ENCODE data around the gene SORCS2. TPM values are rescaled to one million over a fixed set of nuclear protein-coding genes. Genes with fewer than 3 reads are reported as not detected.
A peak's percentile ranks its signal among the peaks of the same experiment; 100 is the strongest.

The SORCS2 gene
- total RNA-seq, 2 donors from 2014 or later, result 0.25 TPM; not detected in 1

- Mint-ChIP-seq H3K27ac (no peak overlapping the region), H3K36me3 (no peaks in the 10 kb centered on the region), H3K9me3 (no peaks in the 10 kb centered on the region)
- DNase-seq (ENCODE audit: low spot score in 2 of 2), result no peak
- ATAC-seq, result no peak
These were observed 108.9 kb downstream of the SORCS2 start for GRCh38 chr4:7301126-7301785.

GRCh38 chr4:7301846-7302630 lies 109.7 kb downstream of the SORCS2 start:
- no peak for ATAC-seq
- H3K27ac Mint-ChIP-seq, result no peak overlapping the region

GRCh38 chr4:7302781-7303404 lies 110.6 kb downstream of the SORCS2 start:
- Mint-ChIP-seq H3K9me3 (no peaks in the 10 kb centered on the region), H3K27ac (no peak overlapping the region), H3K36me3 (no peaks in the 10 kb centered on the region)
- no peak for DNase-seq (ENCODE audit: low spot score in 2 of 2)
- ATAC-seq, result no peak

More at GRCh38 chr4:7301846-7302630, 109.7 kb downstream of the SORCS2 start:
- H3K36me3 Mint-ChIP-seq, result no peaks in the 10 kb centered on the region
- DNase-seq (ENCODE audit: low spot score in 2 of 2), result no peak
- H3K9me3 Mint-ChIP-seq, result no peaks in the 10 kb centered on the region

GRCh38 chr4:7303561-7303960 lies 111.2 kb downstream of the SORCS2 start:
- H3K27ac Mint-ChIP-seq, result peak overlapping the region in 1 of 2 donors; percentile 24

GRCh38 chr4:7304436-7304835 lies 112.1 kb downstream of the SORCS2 start:
- Mint-ChIP-seq H3K27ac (no peak overlapping the region), H3K36me3 (no peaks in the 10 kb centered on the region), H3K9me3 (no peaks in the 10 kb centered on the region)
- DNase-seq (ENCODE audit: low spot score in 2 of 2) (no peak), ATAC-seq (no peak)

More at GRCh38 chr4:7303561-7303960, 111.2 kb downstream of the SORCS2 start:
- no peak for DNase-seq (ENCODE audit: low spot score in 2 of 2)
- Mint-ChIP-seq H3K9me3 (no peaks in the 10 kb centered on the region), H3K36me3 (no peaks in the 10 kb centered on the region)
- no peak for ATAC-seq

GRCh38 chr4:7306021-7306965 lies 114.0 kb downstream of the SORCS2 start:
- Mint-ChIP-seq H3K9me3 (no peaks in the 10 kb centered on the region), H3K36me3 (no peaks in the 10 kb centered on the region), H3K27ac (no peak overlapping the region)
- DNase-seq (ENCODE audit: low spot score in 2 of 2), result no peak
- no peak for ATAC-seq

GRCh38 chr4:7306986-7307385 lies 114.6 kb downstream of the SORCS2 start:
- no peak overlapping the region for H3K27ac Mint-ChIP-seq
- no peak for ATAC-seq
- DNase-seq (ENCODE audit: low spot score in 2 of 2), result no peak
- H3K9me3 Mint-ChIP-seq, result no peaks in the 10 kb centered on the region
- H3K36me3 Mint-ChIP-seq, result no peaks in the 10 kb centered on the region

- ATAC-seq (no peak), DNase-seq (ENCODE audit: low spot score in 2 of 2) (no peak)
- H3K27ac Mint-ChIP-seq, result no peak overlapping the region
- no peaks in the 10 kb centered on the region for H3K36me3 Mint-ChIP-seq
- H3K9me3 Mint-ChIP-seq, result no peaks in the 10 kb centered on the region
These were observed 115.2 kb downstream of the SORCS2 start for GRCh38 chr4:7307394-7308099.

GRCh38 chr4:7309181-7309580 lies 116.8 kb downstream of the SORCS2 start:
- Mint-ChIP-seq H3K36me3 (no peaks in the 10 kb centered on the region), H3K27ac (no peak overlapping the region), H3K9me3 (no peaks in the 10 kb centered on the region)
- ATAC-seq (no peak), DNase-seq (ENCODE audit: low spot score in 2 of 2) (no peak)

GRCh38 chr4:7309636-7310390 lies 117.5 kb downstream of the SORCS2 start:
- no peaks in the 10 kb centered on the region for H3K9me3 Mint-ChIP-seq
- ATAC-seq (no peak), DNase-seq (ENCODE audit: low spot score in 2 of 2) (no peak)
- H3K27ac Mint-ChIP-seq, result no peak overlapping the region
- H3K36me3 Mint-ChIP-seq, result no peaks in the 10 kb centered on the region

- DNase-seq (ENCODE audit: low spot score in 2 of 2) (no peak), ATAC-seq (no peak)
- Mint-ChIP-seq H3K9me3 (no peaks in the 10 kb centered on the region), H3K27ac (no peak overlapping the region), H3K36me3 (no peaks in the 10 kb centered on the region)
These were observed 118.1 kb downstream of the SORCS2 start for GRCh38 chr4:7310451-7310850.

- no peak for DNase-seq (ENCODE audit: low spot score in 2 of 2)
- ATAC-seq, result no peak
- Mint-ChIP-seq H3K27ac (no peak overlapping the region), H3K9me3 (peaks cover 0 to 5% of the 10 kb centered on the region in 2 donors), H3K36me3 (no peaks in the 10 kb centered on the region)
These were observed 118.9 kb downstream of the SORCS2 start for GRCh38 chr4:7311205-7311604.

GRCh38 chr4:7312691-7313090 lies 120.4 kb downstream of the SORCS2 start:
- Mint-ChIP-seq H3K27ac (no peak overlapping the region), H3K36me3 (no peaks in the 10 kb centered on the region), H3K9me3 (peaks cover 0 to 5% of the 10 kb centered on the region in 2 donors)
- no peak for DNase-seq (ENCODE audit: low spot score in 2 of 2)
- ATAC-seq, result no peak

GRCh38 chr4:7313347-7313811 lies 121.0 kb downstream of the SORCS2 start:
- Mint-ChIP-seq H3K9me3 (peaks cover 0 to 5% of the 10 kb centered on the region in 2 donors), H3K36me3 (no peaks in the 10 kb centered on the region), H3K27ac (no peak overlapping the region)
- no peak for ATAC-seq
- DNase-seq (ENCODE audit: low spot score in 2 of 2), result no peak

GRCh38 chr4:7313991-7314390 lies 121.7 kb downstream of the SORCS2 start:
- ATAC-seq (no peak), DNase-seq (ENCODE audit: low spot score in 2 of 2) (no peak)
- Mint-ChIP-seq H3K36me3 (no peaks in the 10 kb centered on the region), H3K27ac (no peak overlapping the region), H3K9me3 (peaks cover 3 to 12% of the 10 kb centered on the region in 2 donors)

Measured in activated naive CD4-positive, alpha-beta T cell treated with anti-CD3 and anti-CD28 coated beads, Interleukin-2, amount 50 U/mL, for 72 hours (primary cell).